HCT116 (cell line): ENCODE data around the gene UBTD1. TPM values are rescaled to one million over a fixed set of nuclear protein-coding genes. Genes with fewer than 3 reads are reported as not detected.
"Not testable (repeated sequence)": the region's sequence is repeated elsewhere in the genome, so short reads cannot be mapped to it uniquely, and the experiment has no call there.

Experiments used
- ATAC-seq: fragments of 200-7000 bp; cut with Tn5 transposase; 2 replicates; pipeline ENCODE4 v1.9.1; 2020; ENCODE audit warnings: mild to moderate bottlenecking, moderate library complexity
- BruUV-seq: library from RNA; stranded (reverse); fragments of 400-500 nt; replicated peaks from 2 replicates; lab custom pipeline; 2021; lab: Mats Ljungman, UMichigan
- CTCF ChIA-PET: fragments of 300-600 bp; sonication (Branson Sonifier 250); formaldehyde crosslinking; loops from one replicate; lab custom pipeline; 2021; ENCODE audit warnings: antibody characterized with exemption; lab: Charles Lee
- POLR2A ChIA-PET: fragments of 300-600, 350-600 bp; sonication (Branson Sonifier 250); formaldehyde crosslinking; loops from one replicate; lab custom pipeline; 2021; ENCODE audit warnings: antibody characterized with exemption; lab: Charles Lee
- RAD21 ChIA-PET, 2 experiments: fragments of 300-600 bp; sonication (Branson Sonifier 250); formaldehyde crosslinking; loops; one replicate each; lab custom pipeline; 2023; ENCODE audit warnings: low total read pairs in 2 of 2; ENCODE audit not compliant: uncharacterized antibody in 2 of 2, unreplicated experiment in 2 of 2, low non-redundant PET in 1 of 2; lab: Charles Lee
- DNase-seq: peaks from one replicate; pipeline ENCODE4 v3.0.0-alpha.2; 2010; ENCODE audit warnings: low read depth, low spot score
- H2AFZ ChIP-seq: fragments of 200-600 bp; shearing (Covaris generic), sonication (generic); 2 replicates; pipeline ENCODE4 v1.6.1; 2017; ENCODE audit warnings: low read depth, mixed run types, mixed read lengths, antibody characterized with exemption, low read length; ENCODE audit not compliant: poor library complexity, severe bottlenecking
- H3K27ac ChIP-seq: 2 replicates; pipeline ENCODE4 v1.5.1; 2012; ENCODE audit warnings: low read depth, low read length
- H3K27me3 ChIP-seq: fragments of 200-600 bp; sonication (generic); 2 replicates; pipeline ENCODE4 v1.6.1; 2016; ENCODE audit warnings: mixed run types, low read length, mixed read lengths; ENCODE audit not compliant: insufficient read depth
- H3K36me3 ChIP-seq, 2 experiments: fragments of 200-500 bp in 1 of 2; fragments of 200-600 bp in 1 of 2; sonication (Bioruptor generic) in 1 of 2; sonication (generic) in 1 of 2; 2 replicates each; pipeline versions ENCODE4 v1.5.1 to v1.6.1; 2014 to 2016; ENCODE audit warnings: low read length in 2 of 2, inconsistent platforms in 1 of 2, mixed read lengths in 1 of 2, mixed run types in 1 of 2; ENCODE audit not compliant: insufficient read depth in 2 of 2, control insufficient read depth in 1 of 2
- H3K4me1 ChIP-seq, 2 experiments: fragments of 200-600 bp in 1 of 2; sonication (generic) in 1 of 2; 2 replicates each; pipeline versions ENCODE4 v1.5.1 to v1.6.1; 2012 to 2017; ENCODE audit warnings: low read length in 2 of 2, inconsistent platforms in 1 of 2, mild to moderate bottlenecking in 1 of 2, mixed read lengths in 1 of 2, mixed run types in 1 of 2, moderate library complexity in 1 of 2; ENCODE audit not compliant: insufficient read depth in 2 of 2, control insufficient read depth in 1 of 2
- H3K4me2 ChIP-seq: fragments of 200-600 bp; sonication (generic); 2 replicates; pipeline ENCODE4 v1.6.1; 2017; ENCODE audit warnings: mixed run types, low read length, mixed read lengths
- H3K4me3 ChIP-seq, 2 experiments: fragments of 200-600 bp in 1 of 2; sonication (generic) in 1 of 2; replicated peaks in 1 of 2; 2 replicates each; pipeline ENCODE4 v1.5.1; 2011 to 2016; ENCODE audit warnings: low read length in 2 of 2, control low read depth in 1 of 2, low read depth in 1 of 2, mild to moderate bottlenecking in 1 of 2, mixed read lengths in 1 of 2, mixed run types in 1 of 2
- H3K79me2 ChIP-seq: fragments of 200-600 bp; sonication (generic); 2 replicates; pipeline ENCODE4 v1.6.1; 2017; ENCODE audit warnings: mild to moderate bottlenecking, mixed run types, low read length, moderate library complexity, mixed read lengths; ENCODE audit not compliant: insufficient read depth
- H3K9ac ChIP-seq: fragments of 200-600 bp; sonication (generic); 2 replicates; pipeline ENCODE4 v1.6.1; 2016; ENCODE audit warnings: low read length, mixed read lengths
- H3K9me2 ChIP-seq: fragments of 200-600 bp; sonication (generic), shearing (Covaris generic); 2 replicates; pipeline ENCODE4 v1.6.1; 2017; ENCODE audit warnings: mixed run types, mild to moderate bottlenecking, moderate library complexity; ENCODE audit not compliant: insufficient read depth
- H3K9me3 ChIP-seq, 2 experiments: fragments of 200-500 bp in 1 of 2; fragments of 200-600 bp in 1 of 2; sonication (Bioruptor generic) in 1 of 2; sonication (generic) in 1 of 2; 2 replicates each; pipeline ENCODE4 v1.6.1; 2014 to 2017; ENCODE audit warnings: low read length in 2 of 2, mixed read lengths in 2 of 2, inconsistent platforms in 1 of 2, low read depth in 1 of 2, mild to moderate bottlenecking in 1 of 2, mixed run types in 1 of 2, moderate library complexity in 1 of 2; ENCODE audit not compliant: control insufficient read depth in 1 of 2, insufficient read depth in 1 of 2
- H4K20me1 ChIP-seq: fragments of 200-600 bp; sonication (generic), shearing (Covaris generic); 2 replicates; pipeline ENCODE4 v1.6.1; 2017; ENCODE audit warnings: mixed run types, mild to moderate bottlenecking, moderate library complexity; ENCODE audit not compliant: insufficient read depth
- ELF1 ChIP-seq: IDR thresholded peaks from 2 replicates; pipeline ENCODE4 v1.6.1; 2012; ENCODE audit warnings: low read depth, borderline replicate concordance
- EZH2phosphoT487 ChIP-seq: fragments of 200-600 bp; IDR thresholded peaks from 2 replicates; pipeline ENCODE4 v1.6.1; 2018; ENCODE audit warnings: antibody characterized with exemption, borderline replicate concordance
- POLR2A ChIP-seq: IDR thresholded peaks from 2 replicates; pipeline ENCODE4 v1.7.0; 2011; ENCODE audit warnings: borderline replicate concordance; ENCODE audit not compliant: insufficient read depth, insufficient read length; ENCODE audit errors: extremely low read depth
- ZFX ChIP-seq: fragments of 450-650 bp; IDR thresholded peaks from 2 replicates; pipeline ENCODE4 v1.6.1; 2017
- intact Hi-C: fragments of 100-400 bp; cut with micrococcal nuclease; formaldehyde crosslinking; loops from 2 replicates; pipeline ENCODE4 v1.10.0; 2022
- total RNA-seq: library from RNA; stranded (reverse); gene quantifications from one replicate; pipeline ENCODE4 v1.2.1, GENCODE V29; 2021; ENCODE audit not compliant: unreplicated experiment

Gene UBTD1
- total RNA-seq, 1 experiment from 2014 or later, result 12.8 TPM

DNA sequence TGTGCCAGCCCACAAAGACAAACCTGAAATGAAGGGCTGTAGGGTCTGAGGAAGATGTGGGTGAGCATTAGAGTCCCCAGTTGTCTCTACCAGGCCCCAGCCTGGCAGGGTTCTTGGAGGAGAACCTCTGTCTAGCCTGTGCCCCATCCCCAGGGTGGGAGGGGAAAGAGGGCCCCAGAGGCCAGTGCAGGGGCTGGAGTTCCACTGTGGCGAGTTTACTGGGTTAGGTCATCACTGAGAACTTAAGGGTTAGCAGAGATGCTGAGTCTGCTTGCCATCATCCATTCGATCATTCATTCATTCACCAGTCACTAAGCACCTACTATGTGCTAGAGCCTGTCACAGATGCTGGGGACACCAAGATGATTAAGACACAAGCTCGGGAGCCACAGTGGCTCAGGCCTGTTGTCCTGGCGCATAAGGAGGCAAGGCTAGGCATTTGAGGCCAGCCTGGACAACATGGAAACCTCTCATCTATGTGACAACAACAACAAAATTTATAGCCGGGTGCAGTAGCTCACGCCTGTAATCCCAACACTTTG lies 76.5 kb downstream of the UBTD1 start:
- H4K20me1 ChIP-seq, result no peaks in the 10 kb centered on the region
- no peaks in the 10 kb centered on the region for H3K27me3 ChIP-seq
- RAD21 ChIA-PET, result interaction anchor here in 1 of 2 experiments (0.7 to 1.2 kb wide), 2 partner anchors 9 to 38 kb away, joined by 3 to 4 read pairs; no protein-coding TSS in a partner anchor
- no peak overlapping the region for H2AFZ ChIP-seq
- no peaks in the 10 kb centered on the region for H3K9me2 ChIP-seq
- TF ChIP-seq POLR2A (no peak), EZH2phosphoT487 (no peak), ELF1 (no peak), ZFX (no peak)
- TF ChIP-seq, all 23 proteins: peak for 0
- ChIA-PET CTCF (interaction anchor here (0.7 to 1.8 kb wide), 4 partner anchors 21 to 472 kb away, joined by 3 to 7 read pairs (median 3); no protein-coding TSS in a partner anchor), POLR2A (interaction anchor here (2.5 kb wide), 1 partner anchor 9 kb away, joined by 11 read pairs; the partner anchor contains the start of gene HOGA1)
- no TSS peak for BruUV-seq
- H3K4me3 ChIP-seq, result peak overlapping the region in 1 of 2 experiments; percentile 44; a peak in 1 of 4 replicates
- peak; percentile 31 for ATAC-seq
- DNase-seq, result no peak
- H3K27ac ChIP-seq, result peak overlapping the region; percentile 69
- no peaks in the 10 kb centered on the region for H3K79me2 ChIP-seq
- H3K9ac ChIP-seq, result peak overlapping the region; percentile 47
- intact Hi-C loops, result loop anchor here (2.0 kb wide), 1 partner anchor 32 kb away; no protein-coding TSS in a partner anchor
- peaks cover 53 to 60% of the 10 kb centered on the region in 2 experiments for H3K4me1 ChIP-seq
- no peaks in the 10 kb centered on the region for H3K36me3 ChIP-seq
- peak overlapping the region; percentile 76 for H3K4me2 ChIP-seq
- H3K9me3 ChIP-seq, result no peaks in the 10 kb centered on the region

DNA sequence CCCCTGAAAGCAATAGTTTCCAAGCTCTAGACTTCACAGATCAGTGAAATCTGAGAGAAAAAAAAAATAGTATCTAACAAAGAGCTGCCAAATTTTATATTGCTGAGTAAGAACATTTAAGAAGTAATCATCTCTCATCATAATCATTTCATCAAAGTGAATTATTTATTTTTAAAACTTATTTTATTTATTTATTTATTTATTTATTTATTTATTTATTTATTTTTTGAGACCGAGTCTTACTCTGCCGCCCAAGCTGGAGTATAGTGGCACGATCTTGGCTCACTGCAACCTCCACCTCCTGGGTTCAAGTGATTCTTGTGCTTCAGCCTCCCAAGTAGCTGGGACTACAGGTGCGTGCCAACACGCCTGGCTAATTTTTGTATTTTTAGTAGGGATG lies 77.8 kb downstream of the UBTD1 start:
- POLR2A ChIA-PET, result interaction anchor here (2.5 kb wide), 1 partner anchor 8 kb away, joined by 11 read pairs; the partner anchor contains the start of gene HOGA1
- RAD21 ChIA-PET, result not testable (repeated sequence)

More for the DNA sequence above, 77.8 kb downstream of the UBTD1 start:
- H3K4me2 ChIP-seq, H3K9me3 ChIP-seq, H3K79me2 ChIP-seq, BruUV-seq, DNase-seq, H3K27me3 ChIP-seq, H3K27ac ChIP-seq, intact Hi-C loops, ATAC-seq, H3K9ac ChIP-seq, H3K9me2 ChIP-seq, H4K20me1 ChIP-seq, H3K36me3 ChIP-seq, H2AFZ ChIP-seq, H3K4me3 ChIP-seq: not testable (repeated sequence)
- CTCF ChIA-PET, result interaction anchor here (0.7 to 1.2 kb wide), 2 partner anchors 23 to 176 kb away, joined by 3 read pairs; no protein-coding TSS in a partner anchor
- peaks cover 43 to 48% of the 10 kb centered on the region in 2 experiments for H3K4me1 ChIP-seq
